Keratinocyte (primary cell): Measurements from ENCODE around the gene HK2. TPM values are rescaled to one million over a fixed set of nuclear protein-coding genes. Genes with fewer than 3 reads are reported as not detected.
"Not testable (repeated sequence)": the region's sequence is repeated elsewhere in the genome, so short reads cannot be mapped to it uniquely, and the experiment has no call there.

Experiments
- DNase-seq: peaks from one replicate; pipeline ENCODE4 v3.0.0-alpha.2; 2011; ENCODE audit warnings: low read depth, missing footprints, low spot score
- FAIRE-seq: peaks from 2 replicates; lab custom pipeline; 2011; peaks lifted over from hg19 to GRCh38; lab: Jason Lieb, UNC
- H2AFZ ChIP-seq: 2 replicates; pipeline ENCODE4 v1.6.0; 2012; ENCODE audit warnings: low read length, control low read depth, inconsistent platforms; ENCODE audit not compliant: control insufficient read depth
- H3K27ac ChIP-seq: 2 replicates; pipeline ENCODE4 v1.5.1; 2011; ENCODE audit warnings: low read length; ENCODE audit not compliant: control insufficient read depth, insufficient read depth
- H3K27me3 ChIP-seq: 3 replicates; pipeline ENCODE4 v1.6.0; 2011; ENCODE audit warnings: low read length; ENCODE audit not compliant: control insufficient read depth, insufficient read depth; ENCODE audit errors: extremely low read depth
- H3K36me3 ChIP-seq, 2 experiments: 2 replicates in 1 of 2; 3 replicates in 1 of 2; pipeline ENCODE4 v1.5.1; 2011; ENCODE audit warnings: low read length in 2 of 2, mild to moderate bottlenecking in 1 of 2; ENCODE audit not compliant: control insufficient read depth in 2 of 2, insufficient read depth in 2 of 2; ENCODE audit errors: extremely low read depth in 1 of 2
- H3K4me1 ChIP-seq: 3 replicates; pipeline ENCODE4 v1.5.1; 2011; ENCODE audit warnings: low read length; ENCODE audit not compliant: control insufficient read depth, insufficient read depth; ENCODE audit errors: extremely low read depth
- H3K4me2 ChIP-seq: 3 replicates; pipeline ENCODE4 v1.6.0; 2011; ENCODE audit warnings: low read depth, low read length; ENCODE audit not compliant: control insufficient read depth, insufficient read depth; ENCODE audit errors: extremely low read depth
- H3K4me3 ChIP-seq, 3 experiments: fragments of 200-600 bp in 1 of 3; sonication (generic) in 1 of 3; 2 replicates in 2 of 3; 3 replicates in 1 of 3; pipeline ENCODE4 v1.5.1; 2011 to 2016; ENCODE audit warnings: low read length in 3 of 3, mild to moderate bottlenecking in 3 of 3, control low read depth in 2 of 3, inconsistent platforms in 1 of 3, low read depth in 1 of 3, mixed read lengths in 1 of 3, mixed run types in 1 of 3, moderate library complexity in 1 of 3; ENCODE audit not compliant: control insufficient read depth in 2 of 3, insufficient read depth in 2 of 3; ENCODE audit errors: extremely low read depth in 1 of 3
- H3K79me2 ChIP-seq: 2 replicates; pipeline ENCODE4 v1.6.0; 2012; ENCODE audit warnings: low read length; ENCODE audit not compliant: control insufficient read depth, insufficient read depth
- H3K9ac ChIP-seq: 3 replicates; pipeline ENCODE4 v1.6.0; 2011; ENCODE audit warnings: low read length; ENCODE audit not compliant: control insufficient read depth, insufficient read depth; ENCODE audit errors: extremely low read depth
- H3K9me1 ChIP-seq: 3 replicates; pipeline ENCODE4 v1.6.0; 2011; ENCODE audit warnings: low read length; ENCODE audit not compliant: control insufficient read depth, insufficient read depth; ENCODE audit errors: extremely low read depth
- H3K9me3 ChIP-seq: 2 replicates; pipeline ENCODE4 v1.5.1; 2012; ENCODE audit warnings: low read depth, low read length; ENCODE audit not compliant: control insufficient read depth
- H4K20me1 ChIP-seq: 3 replicates; pipeline ENCODE4 v1.6.0; 2011; ENCODE audit warnings: low read length; ENCODE audit not compliant: control insufficient read depth, insufficient read depth; ENCODE audit errors: extremely low read depth
- CTCF ChIP-seq, 3 experiments: IDR thresholded peaks in 1 of 3; conservative IDR thresholded peaks in 1 of 3; optimal IDR thresholded peaks in 1 of 3; 2 replicates in 2 of 3; 3 replicates in 1 of 3; pipeline versions ENCODE3 to v1.5.1; 2011; ENCODE audit warnings: low read length in 3 of 3, mild to moderate bottlenecking in 3 of 3, moderate library complexity in 2 of 3, control low read depth in 1 of 3, inconsistent platforms in 1 of 3; ENCODE audit not compliant: insufficient read depth in 2 of 3; ENCODE audit errors: extremely low read depth in 1 of 3
- EZH2 ChIP-seq: IDR thresholded peaks from one replicate; pipeline ENCODE4 v1.6.1; 2012; ENCODE audit warnings: inconsistent platforms, mild to moderate bottlenecking, low read length, moderate library complexity
- dilution Hi-C: fragments of 300-500 bp; cut with MboI; formaldehyde crosslinking; loops from one replicate; pipeline ENCODE4 v1.7.0; 2020; ENCODE audit warnings: low sequenced_read_pairs; ENCODE audit not compliant: extremely low pct_ligation_motif_present
- polyA plus RNA-seq, 5 experiments: library from polyadenylated mRNA; depleted of rRNA in 3 of 5; stranded (reverse) in 3 of 5; stranded (forward) in 1 of 5; unstranded in 1 of 5; fragments of >200 nt; gene quantifications; 1 replicate in 1 of 5; 2 replicates in 3 of 5; 3 replicates in 1 of 5; pipeline versions ENCODE4 v1.2.1 to v1.2.3, GENCODE V29; 2011 to 2012; ENCODE audit warnings: missing spikeins in 2 of 5, low read depth in 1 of 5, low replicate concordance in 1 of 5

The HK2 gene
- polyA plus RNA-seq, 1 donor (not counting 4 experiments of a cell fraction or from before 2014, with no cell fraction given): 27.1 TPM

GRCh38 chr2:74906395-74906794 lies 72.5 kb downstream of the HK2 start:
- dilution Hi-C loops: no loop called here

GRCh38 chr2:74907560-74907959 lies 73.6 kb downstream of the HK2 start:
- not testable (repeated sequence) for H3K9ac ChIP-seq, FAIRE-seq

More at GRCh38 chr2:74906395-74906794, 72.5 kb downstream of the HK2 start:
- Histone ChIP-seq H2AFZ (no peak overlapping the region), H3K4me3 (no peak overlapping the region), H3K27me3 (no peaks in the 10 kb centered on the region), H3K4me2 (no peak overlapping the region), H3K9ac (no peak overlapping the region), H3K4me1 (peaks cover 2% of the 10 kb centered on the region), H3K36me3 (no peaks in the 10 kb centered on the region), H3K9me1 (no peaks in the 10 kb centered on the region), H4K20me1 (no peaks in the 10 kb centered on the region), H3K27ac (no peak overlapping the region), H3K9me3 (no peaks in the 10 kb centered on the region), H3K79me2 (no peaks in the 10 kb centered on the region)
- no peak for DNase-seq
- no peak for FAIRE-seq
- TF ChIP-seq EZH2 (no peak), CTCF (optimal IDR thresholded peaks at IDR 0.05 in 1 of 3, IDR thresholded peaks at IDR 0.05 in 1 of 3, conservative IDR thresholded peaks at IDR 0.05 in 1 of 3; ENCODE audit: extremely low read depth in 1 of 3, insufficient read depth in 2 of 3, low read length in 3 of 3) (no peak)

More at GRCh38 chr2:74907560-74907959, 73.6 kb downstream of the HK2 start:
- H3K9me3 ChIP-seq, H3K4me2 ChIP-seq, H3K4me3 ChIP-seq, H3K27me3 ChIP-seq, H4K20me1 ChIP-seq, H3K36me3 ChIP-seq, H2AFZ ChIP-seq, H3K9me1 ChIP-seq, DNase-seq, H3K79me2 ChIP-seq, H3K4me1 ChIP-seq, dilution Hi-C loops, H3K27ac ChIP-seq: not testable (repeated sequence)
